Lower leg skin (tissue), 3 donors: ENCODE results near the gene GPR27.

ENCODE experiments used
- CTCF ChIP-seq, 3 donors: fragments of 450-650 bp; IDR thresholded peaks; one replicate each; pipeline ENCODE4 v1.5.1; 2016; ENCODE audit warnings: antibody characterized with exemption in 3 of 3, mild to moderate bottlenecking in 3 of 3, moderate library complexity in 2 of 3
- POLR2A ChIP-seq, 2 donors: fragments of 450-650 bp; IDR thresholded peaks; one replicate each; pipeline ENCODE4 v1.6.1; 2016 to 2017; ENCODE audit warnings: antibody characterized with exemption in 2 of 2, mild to moderate bottlenecking in 1 of 2, moderate library complexity in 1 of 2

GRCh38 chr3:71805691-71806090 lies 52.0 kb downstream of the GPR27 start:
- TF ChIP-seq CTCF (IDR thresholded peaks at IDR 0.05): no peak
- no peak for TF ChIP-seq POLR2A (IDR thresholded peaks at IDR 0.05)
